Endothelial cell of umbilical vein (primary cell): Measurements from ENCODE around the gene OSTC. TPM values are rescaled to one million over a fixed set of nuclear protein-coding genes. Genes with fewer than 3 reads are reported as not detected.

Experiments
- BruUV-seq: library from RNA; stranded (reverse); fragments of 400-500 nt; replicated peaks from 2 replicates; lab custom pipeline; 2021; lab: Mats Ljungman, UMichigan
- CTCF ChIA-PET: fragments of 300-600, 350-600 bp; sonication (Branson Sonifier 250); formaldehyde crosslinking; loops from one replicate; lab custom pipeline; 2021; ENCODE audit warnings: antibody characterized with exemption, inconsistent platforms; lab: Charles Lee
- POLR2A ChIA-PET: fragments of 300-600, 350-600 bp; sonication (Branson Sonifier 250); formaldehyde crosslinking; loops from one replicate; lab custom pipeline; 2021; ENCODE audit warnings: antibody characterized with exemption, inconsistent platforms; lab: Charles Lee
- DNase-seq: peaks from one replicate; pipeline ENCODE4 v3.0.0-alpha.2; 2011; ENCODE audit warnings: low read depth, low spot score
- FAIRE-seq: peaks from 2 replicates; lab custom pipeline; 2011; peaks lifted over from hg19 to GRCh38; lab: Jason Lieb, UNC
- H2AFZ ChIP-seq: 2 replicates; pipeline ENCODE4 v1.6.0; 2012; ENCODE audit warnings: low read depth, low read length, control low read depth, inconsistent platforms
- H3K27ac ChIP-seq: 2 replicates; pipeline ENCODE4 v1.5.1; 2011; ENCODE audit warnings: low read depth, mild to moderate bottlenecking, control low read depth, low read length, moderate library complexity; ENCODE audit not compliant: insufficient read depth
- H3K27me3 ChIP-seq, 2 experiments: 2 replicates each; pipeline versions ENCODE4 v1.6.0 to v1.6.1; 2011; ENCODE audit warnings: low read length in 2 of 2, mixed read lengths in 1 of 2; ENCODE audit not compliant: control insufficient read depth in 2 of 2, insufficient read depth in 2 of 2
- H3K36me3 ChIP-seq, 2 experiments: 2 replicates in 1 of 2; 3 replicates in 1 of 2; pipeline ENCODE4 v1.5.1; 2011; ENCODE audit warnings: low read length in 2 of 2, mild to moderate bottlenecking in 1 of 2, moderate library complexity in 1 of 2; ENCODE audit not compliant: control insufficient read depth in 2 of 2, insufficient read depth in 2 of 2; ENCODE audit errors: extremely low read depth in 1 of 2
- H3K4me1 ChIP-seq: 3 replicates; pipeline ENCODE4 v1.5.1; 2011; ENCODE audit warnings: mild to moderate bottlenecking, low read length; ENCODE audit not compliant: control insufficient read depth, insufficient read depth; ENCODE audit errors: extremely low read depth
- H3K4me2 ChIP-seq: 2 replicates; pipeline ENCODE4 v1.6.1; 2011; ENCODE audit warnings: low read length, control low read depth, mixed read lengths; ENCODE audit not compliant: insufficient read depth
- H3K4me3 ChIP-seq, 3 experiments: fragments of 200-600 bp in 1 of 3; sonication (generic), shearing (Covaris generic) in 1 of 3; replicated peaks in 1 of 3; 2 replicates each; pipeline ENCODE4 v1.5.1; 2011 to 2016; ENCODE audit warnings: control low read depth in 3 of 3, low read length in 3 of 3, mild to moderate bottlenecking in 2 of 3, inconsistent platforms in 1 of 3, low read depth in 1 of 3, moderate library complexity in 1 of 3; ENCODE audit not compliant: insufficient read depth in 1 of 3
- H3K79me2 ChIP-seq: 2 replicates; pipeline ENCODE4 v1.6.0; 2012; ENCODE audit warnings: low read length, inconsistent platforms; ENCODE audit not compliant: control insufficient read depth, insufficient read depth
- H3K9ac ChIP-seq: replicated peaks from 2 replicates; pipeline ENCODE3; 2011; ENCODE audit warnings: low read length, control low read depth; ENCODE audit not compliant: insufficient read depth; ENCODE audit errors: extremely low read depth
- H3K9me1 ChIP-seq: replicated peaks from 3 replicates; pipeline ENCODE4 v1.6.0; 2011; ENCODE audit warnings: mild to moderate bottlenecking, low read length; ENCODE audit not compliant: control insufficient read depth, insufficient read depth; ENCODE audit errors: extremely low read depth
- H3K9me3 ChIP-seq: replicated peaks from 2 replicates; pipeline ENCODE4 v1.5.1; 2012; ENCODE audit warnings: low read length, inconsistent platforms; ENCODE audit not compliant: control insufficient read depth, insufficient read depth
- H4K20me1 ChIP-seq: replicated peaks from 2 replicates; pipeline ENCODE3; 2011; ENCODE audit warnings: mild to moderate bottlenecking, low read length; ENCODE audit not compliant: control insufficient read depth, insufficient read depth; ENCODE audit errors: extremely low read depth
- EZH2 ChIP-seq: IDR thresholded peaks from 2 replicates; pipeline ENCODE4 v1.6.1; 2012; ENCODE audit warnings: borderline replicate concordance, low read depth, mild to moderate bottlenecking, moderate library complexity, low read length, inconsistent platforms; ENCODE audit not compliant: severe bottlenecking
- FOS ChIP-seq: IDR thresholded peaks from 2 replicates; pipeline ENCODE4 v1.6.1; 2011; ENCODE audit warnings: mild to moderate bottlenecking, low read length, moderate library complexity, borderline replicate concordance; ENCODE audit not compliant: insufficient read depth
- GATA2 ChIP-seq: IDR thresholded peaks from 2 replicates; pipeline ENCODE4 v1.7.0; 2011; ENCODE audit warnings: low read depth, mild to moderate bottlenecking, moderate library complexity, mixed read lengths, low read length; ENCODE audit not compliant: insufficient read length, insufficient read depth
- JUN ChIP-seq: IDR thresholded peaks from 2 replicates; pipeline ENCODE4 v1.6.1; 2011; ENCODE audit warnings: borderline replicate concordance, low read depth; ENCODE audit not compliant: insufficient read length, insufficient read depth
- MYC ChIP-seq: IDR thresholded peaks from one replicate; pipeline ENCODE4 v1.6.1; 2011; ENCODE audit warnings: mild to moderate bottlenecking, low read depth, low read length
- POLR2A ChIP-seq: IDR thresholded peaks from 2 replicates; pipeline ENCODE4 v1.6.1; 2012; ENCODE audit warnings: low read depth, mild to moderate bottlenecking, control low read depth, low read length
- POLR2AphosphoS5 ChIP-seq: IDR thresholded peaks from 2 replicates; pipeline ENCODE4 v1.6.1; 2012; ENCODE audit warnings: low read depth, mild to moderate bottlenecking, control low read depth, low read length, moderate library complexity; ENCODE audit not compliant: insufficient read depth
- dilution Hi-C: fragments of 300-500 bp; cut with MboI; formaldehyde crosslinking; loops from one replicate; pipeline ENCODE4 v1.15.0; 2019; ENCODE audit warnings: low sequenced_read_pairs; ENCODE audit not compliant: extremely low pct_ligation_motif_present
- intact Hi-C: fragments of 100-400 bp; cut with micrococcal nuclease; formaldehyde crosslinking; loops from one replicate; pipeline ENCODE4 v1.10.0; 2022
- polyA plus RNA-seq, 4 experiments: library from polyadenylated mRNA; depleted of rRNA in 3 of 4; stranded (reverse) in 3 of 4; unstranded in 1 of 4; fragments of >200 nt; gene quantifications; 2 replicates each; pipeline versions ENCODE4 v1.2.1 to v1.2.3, GENCODE V29; 2011 to 2012; ENCODE audit warnings: missing spikeins in 1 of 4
- total RNA-seq: library from RNA; stranded (reverse); gene quantifications from 2 replicates; pipeline ENCODE4 v1.2.3, GENCODE V29; 2021
- TF ChIP-seq, protein P1 (sequence below), 2 donors: IDR thresholded peaks; 1 replicate in 1 of 2; 2 replicates in 1 of 2; pipeline ENCODE4 v1.5.1; 2011; ENCODE audit warnings: low read length in 2 of 2, mild to moderate bottlenecking in 2 of 2, moderate library complexity in 2 of 2, control low read depth in 1 of 2, inconsistent platforms in 1 of 2, low read depth in 1 of 2; ENCODE audit not compliant: insufficient read depth in 1 of 2; ENCODE audit errors: extremely low read depth in 1 of 2
- TF ChIP-seq, protein P2 (sequence below): IDR thresholded peaks from 2 replicates; pipeline ENCODE4 v1.6.1; 2011; ENCODE audit not compliant: insufficient read depth, insufficient read length

The OSTC gene
- total and polyA plus RNA-seq, 2 donors (not counting 3 experiments of a cell fraction or from before 2014, with no cell fraction given): 196 to 310 TPM

DNA sequence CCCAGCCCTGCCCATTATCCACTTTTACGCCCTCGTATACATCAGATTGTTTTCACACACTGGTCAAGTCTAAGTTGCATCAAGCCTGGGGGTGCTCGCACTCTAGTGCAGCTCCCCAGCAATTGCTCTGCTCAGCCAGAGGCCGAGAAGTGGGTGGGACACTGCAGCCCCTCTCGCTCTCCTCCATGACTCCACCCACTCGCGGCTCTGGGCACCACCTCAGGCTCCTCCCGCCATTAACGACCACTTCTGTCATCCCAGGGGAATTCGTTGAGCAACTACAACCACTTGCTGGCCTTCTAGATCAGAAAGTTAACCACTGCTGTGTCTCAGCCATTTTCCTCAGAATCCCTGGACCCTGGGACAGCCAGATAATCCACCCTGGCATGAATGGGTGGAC, 58.8 kb downstream of the OSTC start:
- H3K79me2 ChIP-seq: no peaks in the 10 kb centered on the region
- dilution Hi-C loops (no loop called here), intact Hi-C loops (no loop called here)
- H3K4me3 ChIP-seq: no peak overlapping the region
- ChIA-PET CTCF (no interaction called here), POLR2A (no interaction called here)
- H3K27me3 ChIP-seq: peaks cover 0 to 2% of the 10 kb centered on the region in 2 experiments
- H3K4me1 ChIP-seq: no peaks in the 10 kb centered on the region
- H4K20me1 ChIP-seq: no peaks in the 10 kb centered on the region
- TF ChIP-seq, protein P1, sequence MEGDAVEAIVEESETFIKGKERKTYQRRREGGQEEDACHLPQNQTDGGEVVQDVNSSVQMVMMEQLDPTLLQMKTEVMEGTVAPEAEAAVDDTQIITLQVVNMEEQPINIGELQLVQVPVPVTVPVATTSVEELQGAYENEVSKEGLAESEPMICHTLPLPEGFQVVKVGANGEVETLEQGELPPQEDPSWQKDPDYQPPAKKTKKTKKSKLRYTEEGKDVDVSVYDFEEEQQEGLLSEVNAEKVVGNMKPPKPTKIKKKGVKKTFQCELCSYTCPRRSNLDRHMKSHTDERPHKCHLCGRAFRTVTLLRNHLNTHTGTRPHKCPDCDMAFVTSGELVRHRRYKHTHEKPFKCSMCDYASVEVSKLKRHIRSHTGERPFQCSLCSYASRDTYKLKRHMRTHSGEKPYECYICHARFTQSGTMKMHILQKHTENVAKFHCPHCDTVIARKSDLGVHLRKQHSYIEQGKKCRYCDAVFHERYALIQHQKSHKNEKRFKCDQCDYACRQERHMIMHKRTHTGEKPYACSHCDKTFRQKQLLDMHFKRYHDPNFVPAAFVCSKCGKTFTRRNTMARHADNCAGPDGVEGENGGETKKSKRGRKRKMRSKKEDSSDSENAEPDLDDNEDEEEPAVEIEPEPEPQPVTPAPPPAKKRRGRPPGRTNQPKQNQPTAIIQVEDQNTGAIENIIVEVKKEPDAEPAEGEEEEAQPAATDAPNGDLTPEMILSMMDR (IDR thresholded peaks at IDR 0.05; ENCODE audit: extremely low read depth in 1 of 2, insufficient read depth in 1 of 2, low read depth in 1 of 2, low read length in 2 of 2): no peak
- TF ChIP-seq POLR2AphosphoS5 (no peak), MYC (no peak), FOS (no peak), POLR2A (no peak), JUN (no peak), EZH2 (no peak), GATA2 (no peak)
- TF ChIP-seq, protein P2, sequence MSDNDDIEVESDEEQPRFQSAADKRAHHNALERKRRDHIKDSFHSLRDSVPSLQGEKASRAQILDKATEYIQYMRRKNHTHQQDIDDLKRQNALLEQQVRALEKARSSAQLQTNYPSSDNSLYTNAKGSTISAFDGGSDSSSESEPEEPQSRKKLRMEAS: no peak
- no peak for FAIRE-seq
- DNase-seq: no peak
- H3K4me2 ChIP-seq: no peak overlapping the region
- no peaks in the 10 kb centered on the region for H3K9me3 ChIP-seq
- no peak overlapping the region for H3K27ac ChIP-seq
- no peak overlapping the region for H2AFZ ChIP-seq
- no peaks in the 10 kb centered on the region for H3K9me1 ChIP-seq
- no peaks in the 10 kb centered on the region for H3K36me3 ChIP-seq
- H3K9ac ChIP-seq: no peak overlapping the region
- no TSS peak for BruUV-seq
